Large intestine (tissue), 3 donors: ENCODE measurements around the gene ATL1. TPM values are rescaled to one million over a fixed set of nuclear protein-coding genes. Genes with fewer than 3 reads are reported as not detected.
"Not testable (repeated sequence)": the region's sequence is repeated elsewhere in the genome, so short reads cannot be mapped to it uniquely, and the experiment has no call there.

Experiments
- DNase-seq, 2 donors: peaks; one replicate each; pipeline versions ENCODE4 v3.0.0 to v3.0.0-alpha.2; 2013
- H3K27ac ChIP-seq: one replicate; pipeline ENCODE4 v1.5.1; 2013; ENCODE audit warnings: low read length
- H3K27me3 ChIP-seq: 2 replicates; pipeline ENCODE4 v1.6.1; 2013; ENCODE audit warnings: low read length; ENCODE audit not compliant: control insufficient read depth, insufficient read depth
- H3K36me3 ChIP-seq: 2 replicates; pipeline ENCODE4 v1.6.1; 2013; ENCODE audit warnings: low read length; ENCODE audit not compliant: control insufficient read depth, insufficient read depth
- H3K4me1 ChIP-seq: one replicate; pipeline ENCODE4 v1.6.1; 2013; ENCODE audit warnings: low read length; ENCODE audit not compliant: control insufficient read depth, insufficient read depth
- H3K4me3 ChIP-seq: one replicate; pipeline ENCODE4 v1.5.1; 2013; ENCODE audit warnings: low read length
- H3K9me3 ChIP-seq: one replicate; pipeline ENCODE4 v1.6.1; 2013; ENCODE audit warnings: mild to moderate bottlenecking, low read depth, low read length, moderate library complexity; ENCODE audit not compliant: control insufficient read depth
- WGBS: methylation state at CpG from one replicate; pipeline ENCODE4 v1.1.5; 2013; ENCODE audit warnings: low lambda C conversion rate; ENCODE audit not compliant: insufficient coverage; 5-methylcytosine and 5-hydroxymethylcytosine counted together
- polyA plus RNA-seq: library from polyadenylated mRNA; unstranded; fragments of 120-200 nt; gene quantifications from one replicate; pipeline ENCODE4 v1.2.1, GENCODE V29; 2013

Gene ATL1
- polyA plus RNA-seq, 1 donor, result 13.2 TPM

- Histone ChIP-seq H3K4me3 (no peak overlapping the region), H3K4me1 (no peaks in the 10 kb centered on the region), H3K36me3 (peaks cover 3% of the 10 kb centered on the region), H3K27ac (no peak overlapping the region), H3K27me3 (no peaks in the 10 kb centered on the region), H3K9me3 (no peaks in the 10 kb centered on the region)
- no peak for DNase-seq
- 25% methylated on average over 2 of the region's 4 CpGs for WGBS
These were observed 55.1 kb downstream of the ATL1 start for GRCh38 chr14:50615056-50615455.

- H3K27me3 ChIP-seq, result no peaks in the 10 kb centered on the region
- DNase-seq, result no peak
- WGBS, result no CpG with 5 or more reads among the region's 2 CpGs
- no peaks in the 10 kb centered on the region for H3K9me3 ChIP-seq
- peaks cover 3% of the 10 kb centered on the region for H3K36me3 ChIP-seq
- no peak overlapping the region for H3K27ac ChIP-seq
- H3K4me1 ChIP-seq, result no peaks in the 10 kb centered on the region
- H3K4me3 ChIP-seq, result no peak overlapping the region
These were observed 55.6 kb downstream of the ATL1 start for GRCh38 chr14:50615552-50615951.

GRCh38 chr14:50616275-50616674 is 56.3 kb downstream of the ATL1 start:
- no peak for DNase-seq
- Histone ChIP-seq H3K4me3 (no peak overlapping the region), H3K4me1 (no peaks in the 10 kb centered on the region), H3K27me3 (no peaks in the 10 kb centered on the region), H3K9me3 (no peaks in the 10 kb centered on the region), H3K36me3 (peaks cover 3% of the 10 kb centered on the region), H3K27ac (no peak overlapping the region)
- WGBS, result no CpG with 5 or more reads among the region's 2 CpGs

GRCh38 chr14:50619569-50620141 is 59.7 kb downstream of the ATL1 start:
- Histone ChIP-seq H3K4me3 (no peak overlapping the region), H3K9me3 (no peaks in the 10 kb centered on the region), H3K4me1 (no peaks in the 10 kb centered on the region), H3K36me3 (peaks cover 4% of the 10 kb centered on the region), H3K27me3 (no peaks in the 10 kb centered on the region), H3K27ac (no peak overlapping the region)
- no CpG with 5 or more reads among the region's 5 CpGs for WGBS
- DNase-seq, result peak; percentile 2 to 6

- Histone ChIP-seq H3K9me3 (no peaks in the 10 kb centered on the region), H3K4me3 (no peak overlapping the region), H3K27ac (no peak overlapping the region), H3K36me3 (peaks cover 6% of the 10 kb centered on the region), H3K4me1 (no peaks in the 10 kb centered on the region), H3K27me3 (no peaks in the 10 kb centered on the region)
- WGBS, result 100% methylated on average over 2 of the region's 4 CpGs
- DNase-seq, result no peak
These were observed 60.4 kb downstream of the ATL1 start for GRCh38 chr14:50620341-50620740.

- WGBS, result 40% methylated on average over 1 of the region's 1 CpG
- H3K36me3 ChIP-seq, result peaks cover 10% of the 10 kb centered on the region
- H3K4me1 ChIP-seq, result no peaks in the 10 kb centered on the region
- H3K27me3 ChIP-seq, result no peaks in the 10 kb centered on the region
- no peaks in the 10 kb centered on the region for H3K9me3 ChIP-seq
- DNase-seq, result no peak
- H3K27ac ChIP-seq, result no peak overlapping the region
- H3K4me3 ChIP-seq, result no peak overlapping the region
These were observed 63.0 kb downstream of the ATL1 start for GRCh38 chr14:50622978-50623377.

DNA sequence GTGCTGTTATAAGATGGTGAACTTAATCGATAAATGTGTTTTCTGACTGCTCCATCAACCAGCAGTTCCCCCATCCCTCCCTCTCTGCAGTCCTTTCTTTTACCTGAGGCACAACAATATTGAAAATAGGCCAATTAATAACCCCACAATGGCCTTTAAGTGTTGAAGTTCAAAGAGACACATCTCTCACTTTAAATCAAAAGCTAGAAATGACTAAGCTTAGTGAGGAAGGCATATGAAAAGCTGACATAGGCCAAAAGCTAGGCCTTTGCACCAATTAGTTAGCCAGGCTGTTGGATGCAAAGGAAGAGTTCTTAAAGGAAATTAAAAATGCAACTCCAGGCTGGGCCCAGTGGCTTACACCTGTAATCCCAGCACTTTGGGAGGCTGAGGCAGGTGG is 64.5 kb downstream of the ATL1 start:
- no peak for DNase-seq
- Histone ChIP-seq H3K36me3 (peaks cover 17% of the 10 kb centered on the region), H3K4me1 (no peaks in the 10 kb centered on the region), H3K27ac (no peak overlapping the region), H3K4me3 (no peak overlapping the region), H3K9me3 (no peaks in the 10 kb centered on the region), H3K27me3 (no peaks in the 10 kb centered on the region)
- 100% methylated on average over 1 of the region's 1 CpG for WGBS

- DNase-seq, H3K27ac ChIP-seq, H3K27me3 ChIP-seq, H3K9me3 ChIP-seq, H3K4me3 ChIP-seq, H3K4me1 ChIP-seq: not testable (repeated sequence)
- WGBS, result no CpG with 5 or more reads among the region's 4 CpGs
- H3K36me3 ChIP-seq, result peaks cover 17% of the 10 kb centered on the region
These were observed 65.0 kb downstream of the ATL1 start for GRCh38 chr14:50624947-50625346.

DNA sequence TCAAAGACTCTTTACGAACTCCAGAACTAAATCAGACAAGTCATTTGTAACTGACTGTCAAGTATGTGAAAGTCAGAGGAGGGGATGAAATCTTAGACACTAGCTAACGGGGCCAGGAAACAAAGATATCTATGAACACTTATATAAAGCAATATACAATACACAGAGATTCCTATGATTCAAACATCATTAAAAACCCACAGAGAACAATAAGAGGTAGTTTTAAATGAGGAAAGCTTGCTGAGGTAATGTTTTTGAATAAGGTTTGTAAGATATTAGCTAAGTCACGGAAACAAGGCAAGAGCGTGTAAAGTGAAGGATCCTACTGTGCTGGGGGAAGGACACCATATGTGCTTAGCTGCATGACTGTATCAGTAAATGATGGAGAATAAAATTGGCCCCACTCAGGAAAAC is 71.5 kb downstream of the ATL1 start:
- no peaks in the 10 kb centered on the region for H3K27me3 ChIP-seq
- no peaks in the 10 kb centered on the region for H3K9me3 ChIP-seq
- H3K27ac ChIP-seq, result no peak overlapping the region
- no peaks in the 10 kb centered on the region for H3K4me1 ChIP-seq
- DNase-seq, result no peak
- WGBS, result 100% methylated on average over 2 of the region's 4 CpGs
- peaks cover 18% of the 10 kb centered on the region for H3K36me3 ChIP-seq
- H3K4me3 ChIP-seq, result no peak overlapping the region

GRCh38 chr14:50633954-50634353 is 74.0 kb downstream of the ATL1 start:
- Histone ChIP-seq H3K27ac (no peak overlapping the region), H3K36me3 (peaks cover 14% of the 10 kb centered on the region), H3K9me3 (no peaks in the 10 kb centered on the region), H3K27me3 (no peaks in the 10 kb centered on the region), H3K4me1 (no peaks in the 10 kb centered on the region), H3K4me3 (no peak overlapping the region)
- WGBS, result 93% methylated on average over 3 of the region's 4 CpGs
- no peak for DNase-seq

DNA sequence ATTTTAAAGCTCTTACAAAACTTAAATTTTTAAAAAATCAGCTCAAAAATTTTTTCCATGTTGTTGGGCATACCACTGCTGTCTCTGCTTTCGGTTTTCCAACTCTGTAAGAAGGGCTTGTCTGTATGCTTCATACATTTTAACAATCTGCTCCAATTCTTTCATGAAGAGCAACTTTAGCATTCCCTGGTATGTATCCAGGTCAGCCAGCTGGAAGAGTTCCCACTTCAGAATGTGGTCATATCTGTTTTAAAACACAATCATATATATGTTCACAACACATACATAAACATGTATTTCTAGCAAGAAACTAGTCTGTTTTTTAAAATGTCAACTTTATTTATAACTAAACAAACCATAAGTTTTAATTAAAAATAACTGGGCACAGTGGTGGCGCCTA is 75.2 kb downstream of the ATL1 start:
- Histone ChIP-seq H3K27ac (no peak overlapping the region), H3K9me3 (no peaks in the 10 kb centered on the region), H3K27me3 (no peaks in the 10 kb centered on the region), H3K4me3 (no peak overlapping the region), H3K4me1 (no peaks in the 10 kb centered on the region), H3K36me3 (peaks cover 19% of the 10 kb centered on the region)
- DNase-seq, result no peak
- 100% methylated on average over 1 of the region's 2 CpGs for WGBS
